HG02981 (cell line): Measurements from ENCODE around the gene ARHGAP23.
"Not testable (repeated sequence)": the region's sequence is repeated elsewhere in the genome, so short reads cannot be mapped to it uniquely, and the experiment has no call there.

Experiments used
- ATAC-seq: cut with Tn5 transposase; IDR thresholded peaks from one replicate; pipeline ENCODE4 v1.9.1; 2021; ENCODE audit warnings: mild to moderate bottlenecking, moderate library complexity; ENCODE audit not compliant: unreplicated experiment

Gene ARHGAP23

DNA sequence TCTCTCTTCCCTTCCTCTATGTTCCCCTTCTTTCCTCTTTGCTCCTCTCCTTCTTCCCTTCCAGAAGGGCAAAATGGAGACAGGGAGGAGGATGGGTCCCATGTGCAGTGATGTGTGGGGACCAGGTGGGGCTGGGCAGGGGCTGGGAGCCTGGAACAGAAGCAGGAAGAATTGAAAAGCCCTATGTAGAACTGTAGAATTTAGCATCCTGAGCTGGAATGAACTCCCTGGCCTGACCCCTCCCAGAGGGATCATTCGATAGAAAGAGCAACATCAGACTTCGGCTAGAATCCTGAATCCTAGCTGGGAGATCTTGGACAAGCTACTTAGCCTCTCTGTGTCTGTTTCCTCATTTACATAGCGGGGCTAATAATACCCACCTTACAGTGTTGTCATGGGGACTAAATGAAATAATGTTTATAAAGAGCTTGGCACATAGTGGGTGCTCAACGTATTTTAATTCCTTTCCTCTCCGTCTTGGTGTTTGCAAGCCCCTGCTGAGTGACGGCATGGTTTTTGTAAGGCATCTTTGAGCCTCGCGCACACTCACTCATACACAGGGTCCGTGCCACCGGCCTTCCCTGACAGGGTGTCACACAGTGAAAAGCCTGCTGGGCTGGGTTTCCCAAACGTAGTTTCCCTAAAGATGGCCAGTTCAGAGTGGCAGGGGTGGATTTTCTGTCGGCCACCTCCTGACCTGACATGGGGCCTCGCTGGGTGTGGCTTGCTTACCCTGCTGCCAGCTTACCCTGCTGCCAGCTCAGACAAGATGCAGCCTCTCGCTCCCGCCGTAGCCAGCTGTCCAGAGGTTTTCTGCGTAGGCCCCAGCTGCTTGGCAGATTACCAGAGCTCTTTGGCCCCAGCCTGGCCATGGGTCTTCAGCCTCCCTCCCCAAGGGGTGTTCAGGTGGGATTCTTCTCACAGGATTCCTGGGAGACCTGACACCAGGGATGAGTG lies 6.1 kb upstream of the ARHGAP23 start:
- ATAC-seq: no peak

DNA sequence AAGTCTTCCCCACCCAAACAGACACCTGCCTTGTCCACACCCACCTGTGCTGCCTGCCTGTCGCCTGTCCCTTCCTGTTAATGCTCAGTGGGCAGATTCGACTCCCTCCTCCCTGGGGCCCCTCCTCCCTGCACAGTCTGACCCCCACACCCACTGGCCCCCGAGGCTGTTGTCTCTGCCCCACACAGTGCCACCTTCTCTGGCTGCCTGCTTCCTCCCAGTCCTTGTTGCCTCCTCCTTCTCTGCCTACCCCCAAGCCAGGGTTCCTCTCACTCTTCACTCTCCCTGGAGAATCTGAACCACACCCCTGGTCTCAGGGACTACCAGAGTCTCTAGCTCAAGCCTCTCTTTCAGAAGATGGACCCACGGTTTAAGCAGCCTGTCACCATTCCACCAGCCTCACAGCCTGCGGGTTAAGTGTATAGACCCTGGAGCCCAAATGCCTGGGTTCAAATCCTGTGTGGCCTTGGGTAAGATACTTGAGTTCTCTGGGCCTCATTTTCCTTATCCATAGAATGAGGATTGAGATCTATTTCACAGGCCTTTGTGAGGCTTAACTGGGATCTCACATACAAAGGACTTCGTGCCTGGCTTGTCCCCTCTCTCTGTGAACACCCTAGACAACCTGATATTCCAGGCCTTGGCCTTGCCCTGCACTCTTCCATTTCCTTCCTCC lies 3.8 kb upstream of the ARHGAP23 start:
- no peak for ATAC-seq

DNA sequence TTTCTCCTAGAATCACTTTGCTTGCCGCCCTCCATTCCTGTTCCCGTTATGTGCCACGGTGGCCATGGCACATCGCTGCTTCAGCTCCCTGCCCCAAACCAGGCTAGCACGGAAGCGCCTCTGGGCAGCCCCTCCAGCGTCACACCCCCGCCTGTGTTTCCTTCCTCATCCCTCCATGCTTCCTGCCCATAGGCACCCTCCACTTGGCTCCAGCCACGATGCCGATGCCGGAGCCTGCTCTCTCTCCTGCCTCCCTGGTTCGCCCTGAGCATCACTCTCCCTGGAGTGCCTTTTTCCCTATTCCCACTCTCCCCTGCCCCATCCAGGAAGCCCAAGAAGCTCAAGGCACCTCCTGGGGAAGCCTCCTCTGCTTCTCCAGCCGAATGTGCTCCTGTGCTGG lies 3.2 kb upstream of the ARHGAP23 start:
- ATAC-seq: no peak

DNA sequence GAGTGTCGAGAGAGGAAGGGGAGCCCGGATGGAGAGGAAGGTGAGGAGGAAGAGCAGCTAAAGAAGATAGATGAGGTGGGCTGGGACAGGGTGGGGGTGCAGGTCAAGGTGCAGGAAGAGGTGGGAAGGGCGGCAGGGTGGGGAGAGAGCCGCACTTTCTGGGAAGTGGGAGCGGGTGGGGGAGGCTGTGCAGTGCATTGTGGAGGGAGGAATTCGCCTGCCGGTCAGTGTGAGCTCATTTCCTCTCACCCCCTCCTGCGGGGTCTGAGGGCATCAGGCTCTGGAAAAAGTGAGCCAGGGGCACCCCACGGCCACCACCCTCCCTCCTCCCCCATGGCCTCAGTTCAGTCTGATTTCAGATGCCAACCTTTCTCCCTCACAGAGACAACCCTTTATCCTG lies 2.5 kb upstream of the ARHGAP23 start:
- no peak for ATAC-seq

DNA sequence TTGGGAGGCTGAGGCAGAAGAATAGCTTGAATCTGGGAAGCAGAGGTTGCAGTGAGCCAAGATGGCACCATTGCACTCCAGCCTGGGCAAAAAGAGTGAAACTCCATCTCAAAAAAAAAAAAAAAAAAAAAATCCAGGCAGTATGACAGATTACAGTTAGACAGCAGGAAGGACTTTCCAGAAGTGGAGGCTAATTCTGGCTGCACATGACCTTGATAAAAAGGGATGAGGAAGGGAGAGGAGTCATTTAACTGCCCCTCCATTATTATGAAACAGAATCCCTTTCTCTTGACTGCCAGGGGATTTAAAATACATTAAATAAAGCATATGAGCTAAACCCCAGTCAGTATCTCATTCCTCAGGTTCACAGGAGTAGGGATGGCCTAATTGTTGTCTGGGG lies 1.8 kb upstream of the ARHGAP23 start:
- no peak for ATAC-seq

DNA sequence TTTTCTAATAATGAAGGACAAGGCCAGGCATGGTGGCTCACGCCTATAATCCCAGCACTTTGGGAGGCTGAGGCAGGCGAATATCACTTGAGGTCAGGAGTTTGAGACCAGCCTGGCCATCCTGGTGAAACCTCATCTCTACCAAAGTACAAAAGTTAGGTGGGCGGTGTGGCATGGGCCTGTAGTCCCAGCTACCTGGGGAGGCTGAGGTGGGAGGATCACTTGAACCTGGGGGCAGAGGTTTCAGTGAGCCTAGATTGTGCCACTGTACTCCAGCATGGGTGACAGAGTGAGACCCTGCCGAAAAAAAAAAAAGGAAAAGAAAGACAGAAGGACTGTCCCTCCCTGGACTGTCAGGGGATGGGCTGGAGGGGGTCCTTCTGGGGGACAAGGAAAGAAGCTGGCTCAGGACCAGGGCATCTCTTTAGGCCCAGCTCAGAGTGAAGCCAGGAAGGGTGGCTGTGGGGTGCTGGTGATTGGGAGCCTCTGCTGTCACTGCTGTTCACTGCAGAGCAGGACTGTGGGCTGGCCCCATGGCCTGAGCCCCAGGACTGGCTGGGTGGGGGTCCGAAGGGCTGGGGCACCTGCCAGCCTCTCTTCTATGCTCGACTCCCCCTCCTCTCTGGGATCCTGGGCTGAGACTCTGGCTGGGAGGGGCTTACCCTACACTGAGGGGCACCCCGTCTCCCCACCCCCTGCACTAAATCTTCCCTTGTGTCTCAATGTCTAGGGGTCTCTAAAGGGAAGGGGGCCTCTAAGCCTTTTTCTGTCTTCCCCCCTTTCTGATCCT lies 909 bp upstream of the ARHGAP23 start:
- ATAC-seq: no peak

DNA sequence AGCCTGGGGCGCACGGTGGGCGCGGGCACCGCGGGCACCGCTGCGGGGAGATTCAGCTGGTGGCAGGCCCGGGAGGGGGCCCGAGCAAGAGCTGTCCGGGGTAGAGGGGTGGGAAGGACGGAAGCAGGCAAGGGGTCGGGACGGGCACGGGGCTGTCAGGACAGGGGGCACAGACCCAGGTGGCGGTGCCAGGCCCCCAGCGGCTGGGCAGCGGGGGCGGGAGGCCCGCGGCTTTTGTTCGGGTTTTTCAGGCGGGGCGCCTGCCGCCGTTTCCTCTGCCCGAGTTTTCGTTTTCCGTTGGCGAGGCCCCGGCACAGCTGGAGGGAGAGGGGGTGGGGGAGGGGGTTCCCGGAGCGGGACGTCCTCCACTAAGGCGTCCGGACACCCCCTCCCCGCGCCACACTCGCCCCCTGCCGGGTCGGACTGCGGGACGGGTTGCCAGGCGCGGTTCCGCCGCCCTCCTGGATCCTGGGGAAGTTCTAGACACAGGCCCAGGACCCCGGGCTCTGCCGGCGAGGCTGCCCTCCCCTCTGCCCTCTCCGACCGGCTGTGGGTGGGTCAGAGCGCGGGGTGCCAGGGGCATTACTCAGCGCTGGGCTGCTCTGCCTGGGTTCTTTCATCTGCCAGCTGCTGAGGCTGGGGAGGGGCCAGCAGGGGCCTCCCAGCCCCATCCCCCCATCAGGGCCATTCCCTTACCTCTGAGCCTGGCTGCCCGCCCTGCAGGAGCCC lies 543 bp downstream of the ARHGAP23 start:
- ATAC-seq: no peak

DNA sequence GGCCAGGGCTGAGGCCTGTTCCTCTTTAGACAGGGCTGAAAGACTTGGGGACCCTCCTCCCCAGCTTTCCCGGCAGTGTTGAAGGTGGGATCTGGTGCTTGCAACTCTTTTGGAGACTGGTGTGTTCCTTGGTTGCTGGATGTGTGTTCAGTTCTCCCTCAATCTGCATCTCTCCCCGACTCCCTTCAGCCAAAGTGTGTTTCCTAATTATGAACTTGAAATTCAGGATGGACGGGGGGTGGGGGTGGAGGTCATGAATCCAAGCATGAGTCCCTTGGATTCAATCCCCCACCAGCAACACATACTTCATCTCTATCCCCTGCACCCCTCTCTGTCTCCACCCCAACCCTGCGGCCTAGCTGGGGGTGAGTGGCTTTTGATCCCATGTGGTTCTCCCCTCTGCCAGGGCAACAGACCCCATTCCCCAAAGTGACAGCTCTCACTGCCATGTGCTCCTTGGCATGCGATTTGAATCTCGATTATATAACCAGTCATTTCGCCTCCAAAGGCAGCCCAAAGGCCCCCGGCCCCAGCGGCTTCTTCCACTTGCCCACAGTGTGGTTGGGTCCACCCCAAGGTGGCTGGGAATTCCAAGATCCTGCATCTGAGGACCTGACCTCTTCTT lies 1.3 kb downstream of the ARHGAP23 start:
- ATAC-seq: no peak

DNA sequence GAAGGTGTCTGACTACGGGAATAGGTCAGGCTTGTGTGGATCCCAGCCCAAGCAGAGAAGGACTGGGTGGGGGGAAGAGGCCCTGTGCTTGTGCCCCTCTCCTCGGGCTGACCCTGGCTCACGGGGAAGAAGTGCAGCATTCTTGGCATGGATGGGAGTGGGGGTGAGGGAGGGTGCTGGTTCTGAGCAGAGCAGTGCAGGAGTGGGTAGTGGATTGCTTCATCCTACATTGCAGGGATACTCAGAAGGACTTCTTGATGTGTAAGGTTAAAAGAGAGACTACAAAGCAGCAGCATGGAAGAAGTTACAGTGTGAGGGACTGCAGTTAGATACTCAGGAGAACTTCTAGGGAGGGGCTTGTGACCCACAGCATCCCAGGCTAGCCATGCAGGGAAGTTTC lies 2.1 kb downstream of the ARHGAP23 start:
- no peak for ATAC-seq

DNA sequence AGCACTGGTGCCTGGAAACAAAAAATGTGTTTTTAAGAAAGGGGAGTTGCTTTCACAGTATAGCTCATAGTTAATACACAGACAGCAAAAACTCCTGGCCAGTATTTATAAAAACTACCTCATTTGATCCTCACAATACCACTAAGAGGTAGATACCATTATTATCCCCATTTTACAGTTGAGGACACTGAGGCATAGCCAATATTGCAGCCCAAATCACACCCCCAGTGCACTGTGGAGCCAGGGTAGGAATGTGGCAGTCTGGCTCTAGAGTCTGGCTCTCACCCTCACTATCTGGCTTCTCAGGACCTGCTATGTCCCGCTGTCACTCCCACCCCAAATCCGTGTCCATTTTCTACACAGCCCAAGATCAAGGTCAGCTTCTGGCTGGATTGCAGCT lies 2.6 kb downstream of the ARHGAP23 start:
- ATAC-seq: no peak

DNA sequence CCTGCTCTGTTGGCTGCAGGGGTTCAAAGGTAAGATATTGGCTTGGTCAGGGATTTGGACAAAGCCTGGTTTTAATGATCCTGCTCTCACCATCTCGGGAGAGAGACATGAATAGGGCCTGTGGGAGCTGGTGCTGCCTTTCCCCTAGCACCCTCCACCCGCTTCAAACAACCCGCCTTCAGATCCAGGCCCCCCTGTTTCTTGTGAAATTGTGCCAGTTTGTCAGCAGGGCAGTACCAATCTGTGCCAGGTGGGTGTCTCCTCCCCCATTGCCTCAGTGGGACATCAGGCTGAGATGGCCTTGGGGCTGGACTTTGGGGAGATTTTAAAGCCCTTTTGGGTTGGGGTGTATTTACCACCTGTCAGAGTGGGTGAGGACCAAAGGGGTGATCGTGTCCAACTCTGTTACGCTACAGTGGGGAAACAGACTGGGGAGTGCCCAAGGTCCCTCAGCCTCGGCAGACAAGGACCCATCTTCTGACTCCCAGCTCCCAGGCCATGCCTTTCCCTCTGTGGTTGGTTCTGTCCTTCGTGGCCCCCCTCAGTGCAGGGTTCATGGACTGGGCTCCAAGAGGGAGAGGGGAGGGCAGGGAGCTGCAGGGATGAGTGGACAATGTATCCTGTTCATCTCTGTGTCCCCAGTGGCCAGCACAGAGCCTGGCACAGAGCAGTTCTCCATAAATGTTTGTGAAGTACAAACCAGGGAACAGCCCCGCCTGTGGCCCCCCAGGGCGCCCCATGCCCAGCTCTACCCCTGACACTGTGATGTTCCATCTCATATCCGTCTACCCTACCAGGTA lies 3.3 kb downstream of the ARHGAP23 start:
- no peak for ATAC-seq

DNA sequence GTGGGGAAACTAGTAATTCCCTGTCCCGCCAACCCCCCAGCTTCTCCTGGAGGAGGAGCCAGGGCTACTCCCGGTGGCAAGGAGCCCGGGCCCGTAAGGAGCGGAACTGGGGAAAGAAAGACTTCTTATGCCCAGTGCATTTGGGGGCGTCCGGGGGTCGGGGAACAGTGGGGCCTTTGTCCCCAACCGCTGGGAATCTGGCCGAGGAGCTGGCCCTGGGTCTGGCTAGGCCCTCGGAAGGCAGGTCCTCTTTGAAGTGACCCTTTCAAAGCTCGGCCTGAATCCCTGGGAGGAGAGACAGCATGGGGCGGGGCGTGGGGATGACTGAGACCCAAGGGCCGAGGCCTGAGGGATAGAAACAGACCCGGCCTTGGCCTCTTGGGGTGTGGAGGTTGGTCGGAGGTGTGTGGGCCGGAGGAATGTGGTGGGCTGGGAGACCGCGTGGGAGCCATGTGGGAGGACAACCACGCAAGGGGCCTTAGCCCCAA lies 6.0 kb downstream of the ARHGAP23 start:
- ATAC-seq: no peak

DNA sequence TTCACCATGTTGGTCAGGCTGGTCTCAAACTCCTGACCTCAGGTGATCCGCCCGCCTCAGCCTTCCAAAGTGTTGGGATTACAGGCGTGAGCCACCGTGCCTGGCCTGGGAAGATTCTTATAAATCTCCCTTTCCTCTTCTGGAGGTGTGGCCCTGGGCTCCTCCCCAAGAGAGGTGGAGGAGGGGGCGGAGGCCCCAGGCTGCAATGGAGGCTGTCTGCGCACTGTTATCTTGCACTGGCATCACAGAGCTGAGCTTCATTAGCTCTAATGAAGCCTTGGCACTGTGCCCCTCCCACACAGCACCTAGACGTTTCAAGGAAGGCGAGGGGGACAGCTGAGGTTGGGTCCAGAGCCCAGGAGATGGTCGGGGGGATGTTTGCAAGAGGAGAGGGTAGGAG lies 7.5 kb downstream of the ARHGAP23 start:
- ATAC-seq: no peak

DNA sequence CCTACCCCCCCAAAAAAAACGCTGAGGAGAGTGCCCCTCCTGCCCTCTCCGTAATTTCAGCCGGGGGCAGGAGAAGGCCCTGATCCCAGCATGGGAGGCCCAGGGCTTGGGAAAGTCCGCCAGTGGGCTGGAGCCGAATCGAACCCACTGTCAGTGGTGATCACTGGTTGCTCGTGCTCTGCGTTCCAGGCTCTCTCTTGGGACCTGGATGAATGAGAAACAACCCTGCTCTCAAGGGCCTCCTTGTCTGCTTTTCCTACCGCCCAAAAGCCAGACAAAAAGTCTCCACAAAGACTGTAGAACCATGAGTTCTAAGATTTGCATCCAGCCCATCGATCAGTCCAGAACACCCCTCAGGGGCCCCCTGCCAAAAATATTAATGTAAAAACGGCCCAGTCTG lies 8.1 kb downstream of the ARHGAP23 start:
- ATAC-seq: no peak

DNA sequence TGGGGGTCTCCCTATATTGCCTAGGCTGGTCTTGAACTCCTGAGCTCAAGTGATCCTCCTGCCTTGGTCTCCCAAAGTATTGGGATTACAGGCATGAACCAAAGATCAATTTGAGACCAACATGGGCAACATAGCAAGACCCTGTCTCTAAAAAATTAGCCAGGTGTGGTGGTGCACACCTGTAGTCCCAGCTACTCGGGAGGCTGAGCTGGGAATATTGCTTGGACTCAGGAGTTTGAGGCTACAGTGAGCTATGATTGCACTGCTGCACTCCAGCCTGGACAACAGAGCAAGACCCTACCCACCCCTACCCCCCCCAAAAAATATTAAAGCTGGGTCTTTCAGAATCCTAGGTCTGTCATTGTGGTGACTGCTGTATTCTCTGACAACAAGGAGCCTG lies 9.0 kb downstream of the ARHGAP23 start:
- not testable (repeated sequence) for ATAC-seq

DNA sequence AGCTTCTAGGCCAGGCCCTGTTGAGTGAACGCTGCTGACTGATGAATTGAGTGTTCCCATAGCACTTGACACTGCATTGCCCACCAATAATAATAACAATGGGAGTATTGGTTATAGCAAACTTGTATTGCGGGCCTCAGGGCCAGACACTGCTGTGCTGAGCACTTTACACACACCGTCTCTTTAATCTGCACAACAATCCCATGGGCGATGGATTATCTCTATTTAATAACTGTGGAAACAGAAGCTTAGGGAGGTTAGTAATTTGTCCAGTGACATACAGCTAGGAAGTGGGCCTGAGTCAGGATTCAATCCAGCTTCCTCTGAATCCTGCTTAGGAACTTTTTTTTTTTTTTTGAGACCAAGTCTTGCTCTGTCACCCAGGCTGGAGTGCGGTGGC lies 11.2 kb downstream of the ARHGAP23 start:
- no peak for ATAC-seq

DNA sequence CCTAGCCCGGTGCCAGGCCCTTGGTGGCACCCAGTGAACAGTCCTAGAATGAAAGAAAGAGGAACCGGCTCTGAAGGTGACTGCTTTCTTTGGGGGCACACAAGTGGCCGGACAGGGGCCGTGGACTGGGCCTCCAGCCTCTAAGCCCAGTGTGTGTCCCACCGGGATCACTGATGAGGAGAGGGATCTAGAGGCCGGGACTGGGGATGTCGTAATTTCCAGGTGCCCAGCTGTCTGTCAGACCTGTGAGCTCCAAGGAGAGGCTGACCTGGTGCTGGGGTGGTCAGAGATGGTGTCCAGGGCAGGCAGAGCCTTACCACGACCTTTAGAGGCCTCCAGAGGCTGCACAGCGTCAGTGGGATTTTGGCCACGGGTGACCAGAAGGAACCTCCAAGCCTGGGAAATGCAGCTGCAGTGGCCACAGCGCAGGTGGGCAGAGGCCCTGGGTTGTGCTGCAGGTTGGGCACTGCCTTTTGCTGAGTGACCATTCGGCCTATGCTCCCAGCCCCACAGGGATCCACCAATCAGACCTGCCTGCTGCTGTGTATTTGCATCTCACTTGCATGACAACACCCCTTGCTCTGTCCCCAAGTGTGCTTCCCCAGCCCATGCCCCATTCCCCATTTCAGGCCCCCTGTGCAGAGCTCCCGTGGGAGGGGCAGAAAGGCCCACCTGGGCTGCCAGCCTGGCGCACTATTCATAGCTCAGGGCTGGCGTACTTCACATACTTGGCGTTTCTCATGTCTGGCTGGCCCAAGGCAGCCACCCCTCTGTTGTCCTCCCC lies 12.5 kb downstream of the ARHGAP23 start:
- ATAC-seq: no peak

DNA sequence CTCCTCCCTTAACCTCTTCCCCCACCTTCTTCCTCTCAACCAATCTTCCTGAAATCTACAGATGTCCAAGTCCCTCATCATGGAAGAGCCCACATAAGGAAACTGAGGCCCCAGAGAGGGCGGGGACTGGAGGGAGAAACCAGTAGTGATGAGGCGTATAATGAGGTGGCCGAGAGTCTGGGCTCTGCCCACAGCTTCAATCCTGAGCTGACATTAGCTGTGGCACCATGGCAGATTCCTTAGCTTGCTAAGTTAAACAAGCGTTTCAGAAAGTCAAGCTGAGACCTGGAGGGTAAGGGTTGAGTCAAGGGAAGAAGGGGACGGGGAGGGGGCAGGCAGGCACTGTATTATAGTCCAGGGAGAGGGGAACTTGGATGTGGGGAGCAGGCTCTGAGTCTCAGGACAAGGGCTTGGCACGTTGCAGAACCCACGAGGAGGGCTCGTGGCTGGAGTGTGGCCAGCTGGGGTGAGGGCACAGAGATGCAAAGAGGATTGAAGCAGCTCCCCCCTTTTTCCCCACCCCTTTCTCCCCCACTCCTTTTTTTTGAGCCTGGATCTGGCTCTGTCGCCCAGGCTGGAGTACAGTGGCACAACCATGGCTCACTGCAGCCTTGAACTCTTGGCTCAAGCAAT lies 13.3 kb downstream of the ARHGAP23 start:
- no peak for ATAC-seq
